ENCODE measurements around the gene PLEKHG1.

Gene PLEKHG1

DNA sequence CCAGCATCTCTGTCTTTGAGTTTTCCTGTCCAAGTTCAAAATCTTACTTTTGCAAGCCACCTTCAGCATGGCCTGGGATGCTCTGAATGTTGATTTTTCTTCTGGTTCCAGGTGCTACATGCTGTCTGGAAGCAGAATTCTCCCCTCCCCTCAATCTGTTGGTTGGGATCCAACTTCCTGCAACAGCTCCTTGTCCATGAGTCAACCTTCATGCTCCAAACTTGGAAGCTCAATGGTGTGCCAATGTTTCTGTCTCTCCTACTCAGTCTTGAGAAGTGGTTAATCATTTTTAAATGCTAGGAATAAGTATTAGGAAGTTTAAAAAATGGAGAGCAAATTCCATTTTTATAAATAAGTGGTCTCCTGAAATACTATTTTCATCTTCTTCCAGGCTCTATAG lies 33.2 kb upstream of the PLEKHG1 start:
- H3K27ac ChIP-seq, result no peak overlapping the region
- no peak for TF ChIP-seq CTCF (conservative IDR thresholded peaks at IDR 0.05)

GRCh38 chr6:150567380-150567779 lies 32.3 kb upstream of the PLEKHG1 start:
- TF ChIP-seq CTCF (conservative IDR thresholded peaks at IDR 0.05), result no peak
- no peak overlapping the region for H3K27ac ChIP-seq

GRCh38 chr6:150567823-150568383 lies 31.8 kb upstream of the PLEKHG1 start:
- no peak overlapping the region for H3K27ac ChIP-seq
- TF ChIP-seq CTCF (conservative IDR thresholded peaks at IDR 0.05), result no peak

GRCh38 chr6:150568560-150568959 lies 31.1 kb upstream of the PLEKHG1 start:
- no peak for TF ChIP-seq CTCF (conservative IDR thresholded peaks at IDR 0.05)
- H3K27ac ChIP-seq, result no peak overlapping the region

DNA sequence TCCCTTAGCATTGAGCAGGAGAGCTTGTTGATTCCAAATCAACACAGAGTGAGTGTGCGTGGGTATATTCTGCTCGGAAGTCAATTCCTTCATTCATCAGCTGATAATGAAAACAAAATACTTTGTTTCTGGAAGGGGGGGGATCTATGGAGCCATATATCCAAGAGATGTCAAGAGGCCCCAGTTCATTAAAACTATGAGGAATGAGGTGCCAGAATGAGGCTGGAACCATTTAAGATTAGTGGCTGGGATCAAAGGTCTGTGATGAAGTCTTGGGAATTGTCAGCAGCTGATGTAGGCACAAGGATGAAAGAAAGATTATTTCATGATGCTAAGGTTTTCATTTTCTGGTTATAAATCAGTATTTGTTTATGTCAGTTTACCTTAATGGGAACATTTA lies 30.5 kb upstream of the PLEKHG1 start:
- no peak overlapping the region for H3K27ac ChIP-seq
- no peak for TF ChIP-seq CTCF (conservative IDR thresholded peaks at IDR 0.05)

GRCh38 chr6:150573041-150573681 lies 26.5 kb upstream of the PLEKHG1 start:
- H3K27ac ChIP-seq, result no peak overlapping the region
- no peak for TF ChIP-seq CTCF (conservative IDR thresholded peaks at IDR 0.05)

GRCh38 chr6:150575836-150576235 lies 23.8 kb upstream of the PLEKHG1 start:
- TF ChIP-seq CTCF (conservative IDR thresholded peaks at IDR 0.05), result no peak
- H3K27ac ChIP-seq, result no peak overlapping the region
